ENCODE measurements around the gene TRAPPC2L.

TRAPPC2L gene

GRCh38 chr16:88814144-88814502, 42.8 kb upstream of the TRAPPC2L start:
- DNase-seq (ENCODE audit: extremely low spot score) = no peak
- TF ChIP-seq TARDBP (IDR thresholded peaks at IDR 0.05) (no peak), ZNF384 (IDR thresholded peaks at IDR 0.05) (no peak), ARNT (IDR thresholded peaks at IDR 0.05) (no peak), ELF4 (IDR thresholded peaks at IDR 0.05) (no peak), L3MBTL2 (conservative IDR thresholded peaks at IDR 0.05) (no peak), PKNOX1 (IDR thresholded peaks at IDR 0.05) (no peak), FOXK2 (IDR thresholded peaks at IDR 0.05) (no peak), SP1 (IDR thresholded peaks at IDR 0.05) (no peak)
- CTCF ChIA-PET = interaction anchor here (0.5 to 1.8 kb wide), 2 partner anchors 200 to 402 kb away, joined by 3 to 5 read pairs; no protein-coding TSS in a partner anchor
- POLR2A ChIA-PET = interaction anchor here (1.2 kb wide), 1 partner anchor 351 kb away, joined by 3 read pairs; no protein-coding TSS in a partner anchor

- ChIA-PET CTCF (interaction anchor here (0.6 kb wide), 1 partner anchor 41 kb away, joined by 4 read pairs; no protein-coding TSS in a partner anchor), POLR2A (interaction anchor here (0.9 kb wide), 1 partner anchor 43 kb away, joined by 3 read pairs; no protein-coding TSS in a partner anchor)
- no peak for DNase-seq (ENCODE audit: extremely low spot score)
- TF ChIP-seq PKNOX1 (IDR thresholded peaks at IDR 0.05) (no peak), ELF4 (IDR thresholded peaks at IDR 0.05) (no peak), NFRKB (IDR thresholded peaks at IDR 0.05) (no peak), FOXM1 (IDR thresholded peaks at IDR 0.05; ENCODE audit: borderline replicate concordance) (no peak), L3MBTL2 (conservative IDR thresholded peaks at IDR 0.05) (no peak), HDGF (IDR thresholded peaks at IDR 0.05; ENCODE audit: borderline replicate concordance) (no peak), SUZ12 (IDR thresholded peaks at IDR 0.05) (no peak), LEF1 (IDR thresholded peaks at IDR 0.05; ENCODE audit: borderline replicate concordance) (no peak), FOXA1 (IDR thresholded peaks at IDR 0.05) (no peak), TARDBP (IDR thresholded peaks at IDR 0.05) (no peak), CTBP1 (IDR thresholded peaks at IDR 0.05; ENCODE audit: borderline replicate concordance) (no peak), ZNF384 (IDR thresholded peaks at IDR 0.05) (no peak), FOXK2 (IDR thresholded peaks at IDR 0.05) (no peak), SP1 (IDR thresholded peaks at IDR 0.05) (no peak), BHLHE40 (IDR thresholded peaks at IDR 0.05; ENCODE audit: borderline replicate concordance) (no peak), ARNT (IDR thresholded peaks at IDR 0.05) (no peak)
Observed at GRCh38 chr16:88815227-88815626, 41.7 kb upstream of the TRAPPC2L start.

GRCh38 chr16:88815901-88816589, 40.9 kb upstream of the TRAPPC2L start:
- TF ChIP-seq NFRKB (IDR thresholded peaks at IDR 0.05) (no peak), TARDBP (IDR thresholded peaks at IDR 0.05) (no peak), FOXM1 (IDR thresholded peaks at IDR 0.05; ENCODE audit: borderline replicate concordance) (no peak), LEF1 (IDR thresholded peaks at IDR 0.05; ENCODE audit: borderline replicate concordance) (no peak), CTBP1 (IDR thresholded peaks at IDR 0.05; ENCODE audit: borderline replicate concordance) (no peak), ARNT (IDR thresholded peaks at IDR 0.05) (no peak), ZNF384 (IDR thresholded peaks at IDR 0.05) (no peak), BHLHE40 (IDR thresholded peaks at IDR 0.05; ENCODE audit: borderline replicate concordance) (no peak), PKNOX1 (IDR thresholded peaks at IDR 0.05) (no peak), FOXA1 (IDR thresholded peaks at IDR 0.05) (no peak), ELF4 (IDR thresholded peaks at IDR 0.05) (no peak), SUZ12 (IDR thresholded peaks at IDR 0.05) (no peak), SP1 (IDR thresholded peaks at IDR 0.05) (no peak), HDGF (IDR thresholded peaks at IDR 0.05; ENCODE audit: borderline replicate concordance) (no peak), FOXK2 (IDR thresholded peaks at IDR 0.05) (no peak), L3MBTL2 (conservative IDR thresholded peaks at IDR 0.05) (no peak)
- no peak for DNase-seq (ENCODE audit: extremely low spot score)
- ChIA-PET CTCF (interaction anchor here (0.6 kb wide), 1 partner anchor 40 kb away, joined by 4 read pairs; no protein-coding TSS in a partner anchor), POLR2A (interaction anchor here (0.9 kb wide), 1 partner anchor 42 kb away, joined by 3 read pairs; no protein-coding TSS in a partner anchor)

GRCh38 chr16:88816736-88817535, 40.0 kb upstream of the TRAPPC2L start:
- no peak for DNase-seq (ENCODE audit: extremely low spot score)
- POLR2A ChIA-PET = no interaction called here
- TF ChIP-seq LEF1 (IDR thresholded peaks at IDR 0.05; ENCODE audit: borderline replicate concordance) = no peak
- no peak for TF ChIP-seq SUZ12 (IDR thresholded peaks at IDR 0.05)
- no peak for TF ChIP-seq ZNF384 (IDR thresholded peaks at IDR 0.05)
- TF ChIP-seq HDGF (IDR thresholded peaks at IDR 0.05; ENCODE audit: borderline replicate concordance) = no peak
- no peak for TF ChIP-seq FOXK2 (IDR thresholded peaks at IDR 0.05)
- CTCF ChIA-PET = no interaction called here

- no peak for TF ChIP-seq ZNF384 (IDR thresholded peaks at IDR 0.05)
- POLR2A ChIA-PET = no interaction called here
- no peak for DNase-seq (ENCODE audit: extremely low spot score)
- CTCF ChIA-PET = no interaction called here
Observed at GRCh38 chr16:88817785-88818574, 38.9 kb upstream of the TRAPPC2L start.

- TF ChIP-seq ZNF384 (IDR thresholded peaks at IDR 0.05) (no peak), FOXM1 (IDR thresholded peaks at IDR 0.05; ENCODE audit: borderline replicate concordance) (no peak), BHLHE40 (IDR thresholded peaks at IDR 0.05; ENCODE audit: borderline replicate concordance) (no peak), FOXA1 (IDR thresholded peaks at IDR 0.05) (no peak), PKNOX1 (IDR thresholded peaks at IDR 0.05) (no peak), SUZ12 (IDR thresholded peaks at IDR 0.05) (no peak), CTBP1 (IDR thresholded peaks at IDR 0.05; ENCODE audit: borderline replicate concordance) (no peak), NFRKB (IDR thresholded peaks at IDR 0.05) (no peak)
- CTCF ChIA-PET = no interaction called here
- POLR2A ChIA-PET = no interaction called here
- DNase-seq (ENCODE audit: extremely low spot score) = no peak
Observed at GRCh38 chr16:88818575-88818874, 38.4 kb upstream of the TRAPPC2L start.

All from HEK293T (cell line).